Liver (tissue), 2 donors: ENCODE results near the gene MEF2A.
"Not testable (repeated sequence)": the region's sequence is repeated elsewhere in the genome, so short reads cannot be mapped to it uniquely, and the experiment has no call there.

Experiments used
- TF ChIP-seq, protein P1 (sequence below): fragments of 150-350 bp; IDR thresholded peaks from 2 replicates; pipeline ENCODE4 v1.5.1; 2017; ENCODE audit warnings: improper control_type of control experiment, low read depth, low read length; ENCODE audit not compliant: missing input control
- TF ChIP-seq, protein P2 (sequence below): IDR thresholded peaks from 2 replicates; pipeline ENCODE4 v1.6.1; 2016; ENCODE audit warnings: antibody characterized with exemption
- donor health status: healthy.

DNA sequence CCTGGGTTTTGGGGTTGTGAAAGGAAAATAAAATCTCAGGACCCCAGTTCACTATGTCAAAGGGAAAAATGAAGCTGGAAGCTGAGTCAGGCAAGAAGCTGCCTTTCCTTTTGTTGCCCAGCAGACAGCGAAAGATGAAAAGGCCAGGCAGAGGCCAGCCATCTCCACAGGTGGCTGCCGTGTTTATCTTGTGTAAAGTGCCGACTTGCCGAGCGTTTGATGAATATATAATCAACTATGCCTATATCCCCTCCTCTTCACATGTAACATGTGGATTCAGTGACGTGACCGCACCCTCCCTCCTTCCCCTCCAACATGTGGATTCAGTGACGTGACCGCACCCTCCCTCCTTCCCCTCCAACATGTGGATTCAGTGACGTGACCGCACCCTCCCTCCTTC lies 184.5 kb downstream of the MEF2A start:
- TF ChIP-seq, protein P1, sequence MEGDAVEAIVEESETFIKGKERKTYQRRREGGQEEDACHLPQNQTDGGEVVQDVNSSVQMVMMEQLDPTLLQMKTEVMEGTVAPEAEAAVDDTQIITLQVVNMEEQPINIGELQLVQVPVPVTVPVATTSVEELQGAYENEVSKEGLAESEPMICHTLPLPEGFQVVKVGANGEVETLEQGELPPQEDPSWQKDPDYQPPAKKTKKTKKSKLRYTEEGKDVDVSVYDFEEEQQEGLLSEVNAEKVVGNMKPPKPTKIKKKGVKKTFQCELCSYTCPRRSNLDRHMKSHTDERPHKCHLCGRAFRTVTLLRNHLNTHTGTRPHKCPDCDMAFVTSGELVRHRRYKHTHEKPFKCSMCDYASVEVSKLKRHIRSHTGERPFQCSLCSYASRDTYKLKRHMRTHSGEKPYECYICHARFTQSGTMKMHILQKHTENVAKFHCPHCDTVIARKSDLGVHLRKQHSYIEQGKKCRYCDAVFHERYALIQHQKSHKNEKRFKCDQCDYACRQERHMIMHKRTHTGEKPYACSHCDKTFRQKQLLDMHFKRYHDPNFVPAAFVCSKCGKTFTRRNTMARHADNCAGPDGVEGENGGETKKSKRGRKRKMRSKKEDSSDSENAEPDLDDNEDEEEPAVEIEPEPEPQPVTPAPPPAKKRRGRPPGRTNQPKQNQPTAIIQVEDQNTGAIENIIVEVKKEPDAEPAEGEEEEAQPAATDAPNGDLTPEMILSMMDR, result not testable (repeated sequence)
- TF ChIP-seq, protein P2, sequence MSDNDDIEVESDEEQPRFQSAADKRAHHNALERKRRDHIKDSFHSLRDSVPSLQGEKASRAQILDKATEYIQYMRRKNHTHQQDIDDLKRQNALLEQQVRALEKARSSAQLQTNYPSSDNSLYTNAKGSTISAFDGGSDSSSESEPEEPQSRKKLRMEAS, result not testable (repeated sequence)
